ENCODE results near the gene MAPKAPK5. TPM values are rescaled to one million over a fixed set of nuclear protein-coding genes. Genes with fewer than 3 reads are reported as not detected.

The MAPKAPK5 gene
- total and polyA plus RNA-seq, 2 of the 13 experiments (the other 11 are each of a cell fraction or from before 2014, with no cell fraction given): 43.2 to 58.2 TPM

DNA sequence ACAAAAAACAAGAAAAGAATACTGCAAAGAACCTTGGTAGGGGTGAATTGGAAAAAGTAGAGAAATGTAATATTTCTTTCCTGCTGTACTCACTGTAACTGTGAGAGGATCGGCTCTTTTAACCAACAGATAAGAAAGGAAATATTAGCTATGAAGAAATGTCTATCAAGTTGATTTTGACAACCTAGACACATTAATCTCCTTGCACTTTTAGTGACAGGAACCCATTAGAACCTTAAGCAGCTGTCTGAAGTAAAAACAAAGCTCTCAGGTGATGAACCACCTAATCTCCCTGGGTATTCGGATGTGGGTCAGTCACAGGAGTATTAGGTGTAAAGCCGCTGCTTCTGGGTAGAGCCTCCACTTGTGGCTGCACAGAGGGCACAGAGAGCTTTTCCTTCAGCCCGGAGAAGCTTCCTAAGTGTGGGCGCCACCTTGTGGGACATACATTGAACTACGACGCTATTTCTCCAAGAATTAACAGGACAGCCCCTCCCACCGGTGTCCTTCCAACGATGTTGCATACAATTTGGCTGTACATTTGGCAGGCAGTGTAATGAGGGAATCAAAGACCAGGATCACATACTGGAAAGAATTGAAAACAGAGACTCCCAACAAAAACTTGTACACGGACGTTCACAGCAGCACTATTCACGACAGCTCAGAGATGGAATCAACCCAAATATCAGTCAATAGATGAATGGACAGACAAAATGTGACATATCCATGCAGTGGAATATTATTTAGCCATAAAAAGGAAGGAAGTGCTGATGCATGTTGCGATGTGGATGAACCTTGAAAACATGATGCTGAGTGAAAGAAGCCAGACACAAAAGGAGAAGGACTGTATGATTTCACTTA is 28.9 kb upstream of the MAPKAPK5 start (continued):
- TF ChIP-seq, protein P1, sequence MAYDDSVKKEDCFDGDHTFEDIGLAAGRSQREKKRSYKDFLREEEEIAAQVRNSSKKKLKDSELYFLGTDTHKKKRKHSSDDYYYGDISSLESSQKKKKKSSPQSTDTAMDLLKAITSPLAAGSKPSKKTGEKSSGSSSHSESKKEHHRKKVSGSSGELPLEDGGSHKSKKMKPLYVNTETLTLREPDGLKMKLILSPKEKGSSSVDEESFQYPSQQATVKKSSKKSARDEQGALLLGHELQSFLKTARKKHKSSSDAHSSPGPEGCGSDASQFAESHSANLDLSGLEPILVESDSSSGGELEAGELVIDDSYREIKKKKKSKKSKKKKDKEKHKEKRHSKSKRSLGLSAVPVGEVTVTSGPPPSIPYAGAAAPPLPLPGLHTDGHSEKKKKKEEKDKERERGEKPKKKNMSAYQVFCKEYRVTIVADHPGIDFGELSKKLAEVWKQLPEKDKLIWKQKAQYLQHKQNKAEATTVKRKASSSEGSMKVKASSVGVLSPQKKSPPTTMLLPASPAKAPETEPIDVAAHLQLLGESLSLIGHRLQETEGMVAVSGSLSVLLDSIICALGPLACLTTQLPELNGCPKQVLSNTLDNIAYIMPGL (CRISPR knock-in tag; IDR thresholded peaks at IDR 0.05; ENCODE audit: borderline replicate concordance in 1 of 2, low read depth in 1 of 2): peak in 1 of 2 experiments; percentile 48; a peak in 1 of 4 replicates
- TF ChIP-seq, protein P2, sequence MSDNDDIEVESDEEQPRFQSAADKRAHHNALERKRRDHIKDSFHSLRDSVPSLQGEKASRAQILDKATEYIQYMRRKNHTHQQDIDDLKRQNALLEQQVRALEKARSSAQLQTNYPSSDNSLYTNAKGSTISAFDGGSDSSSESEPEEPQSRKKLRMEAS (IDR thresholded peaks at IDR 0.05): no peak
- TF ChIP-seq, protein P3, sequence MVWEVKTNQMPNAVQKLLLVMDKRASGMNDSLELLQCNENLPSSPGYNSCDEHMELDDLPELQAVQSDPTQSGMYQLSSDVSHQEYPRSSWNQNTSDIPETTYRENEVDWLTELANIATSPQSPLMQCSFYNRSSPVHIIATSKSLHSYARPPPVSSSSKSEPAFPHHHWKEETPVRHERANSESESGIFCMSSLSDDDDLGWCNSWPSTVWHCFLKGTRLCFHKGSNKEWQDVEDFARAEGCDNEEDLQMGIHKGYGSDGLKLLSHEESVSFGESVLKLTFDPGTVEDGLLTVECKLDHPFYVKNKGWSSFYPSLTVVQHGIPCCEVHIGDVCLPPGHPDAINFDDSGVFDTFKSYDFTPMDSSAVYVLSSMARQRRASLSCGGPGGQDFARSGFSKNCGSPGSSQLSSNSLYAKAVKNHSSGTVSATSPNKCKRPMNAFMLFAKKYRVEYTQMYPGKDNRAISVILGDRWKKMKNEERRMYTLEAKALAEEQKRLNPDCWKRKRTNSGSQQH (CRISPR knock-in tag; IDR thresholded peaks at IDR 0.05; ENCODE audit: low read depth): no peak
- no peak for TF ChIP-seq ZNF430 (CRISPR knock-in tag; IDR thresholded peaks at IDR 0.05)
- peak; percentile 92 for TF ChIP-seq STAG1 (CRISPR knock-in tag; IDR thresholded peaks at IDR 0.05)
- TF ChIP-seq, protein P4, sequence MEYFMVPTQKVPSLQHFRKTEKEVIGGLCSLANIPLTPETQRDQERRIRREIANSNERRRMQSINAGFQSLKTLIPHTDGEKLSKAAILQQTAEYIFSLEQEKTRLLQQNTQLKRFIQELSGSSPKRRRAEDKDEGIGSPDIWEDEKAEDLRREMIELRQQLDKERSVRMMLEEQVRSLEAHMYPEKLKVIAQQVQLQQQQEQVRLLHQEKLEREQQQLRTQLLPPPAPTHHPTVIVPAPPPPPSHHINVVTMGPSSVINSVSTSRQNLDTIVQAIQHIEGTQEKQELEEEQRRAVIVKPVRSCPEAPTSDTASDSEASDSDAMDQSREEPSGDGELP (IDR thresholded peaks at IDR 0.05; ENCODE audit: borderline replicate concordance, low read depth): no peak
- TF ChIP-seq PPARG (CRISPR knock-in tag; conservative IDR thresholded peaks at IDR 0.05): 0 out of 2 replicates have a peak, but pooled peaks have one; percentile 36
- peak; percentile 46; the same call in 1 of the 2 replicates for TF ChIP-seq THAP11 (CRISPR knock-in tag; IDR thresholded peaks at IDR 0.05)
- TF ChIP-seq MTA1 (CRISPR knock-in tag; IDR thresholded peaks at IDR 0.05; ENCODE audit: borderline replicate concordance): no peak
- TF ChIP-seq, protein P5, sequence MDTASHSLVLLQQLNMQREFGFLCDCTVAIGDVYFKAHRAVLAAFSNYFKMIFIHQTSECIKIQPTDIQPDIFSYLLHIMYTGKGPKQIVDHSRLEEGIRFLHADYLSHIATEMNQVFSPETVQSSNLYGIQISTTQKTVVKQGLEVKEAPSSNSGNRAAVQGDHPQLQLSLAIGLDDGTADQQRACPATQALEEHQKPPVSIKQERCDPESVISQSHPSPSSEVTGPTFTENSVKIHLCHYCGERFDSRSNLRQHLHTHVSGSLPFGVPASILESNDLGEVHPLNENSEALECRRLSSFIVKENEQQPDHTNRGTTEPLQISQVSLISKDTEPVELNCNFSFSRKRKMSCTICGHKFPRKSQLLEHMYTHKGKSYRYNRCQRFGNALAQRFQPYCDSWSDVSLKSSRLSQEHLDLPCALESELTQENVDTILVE (CRISPR knock-in tag; IDR thresholded peaks at IDR 0.05): no peak
- TF ChIP-seq ATM (IDR thresholded peaks at IDR 0.05; ENCODE audit: borderline replicate concordance): no peak
- TF ChIP-seq, protein P6, sequence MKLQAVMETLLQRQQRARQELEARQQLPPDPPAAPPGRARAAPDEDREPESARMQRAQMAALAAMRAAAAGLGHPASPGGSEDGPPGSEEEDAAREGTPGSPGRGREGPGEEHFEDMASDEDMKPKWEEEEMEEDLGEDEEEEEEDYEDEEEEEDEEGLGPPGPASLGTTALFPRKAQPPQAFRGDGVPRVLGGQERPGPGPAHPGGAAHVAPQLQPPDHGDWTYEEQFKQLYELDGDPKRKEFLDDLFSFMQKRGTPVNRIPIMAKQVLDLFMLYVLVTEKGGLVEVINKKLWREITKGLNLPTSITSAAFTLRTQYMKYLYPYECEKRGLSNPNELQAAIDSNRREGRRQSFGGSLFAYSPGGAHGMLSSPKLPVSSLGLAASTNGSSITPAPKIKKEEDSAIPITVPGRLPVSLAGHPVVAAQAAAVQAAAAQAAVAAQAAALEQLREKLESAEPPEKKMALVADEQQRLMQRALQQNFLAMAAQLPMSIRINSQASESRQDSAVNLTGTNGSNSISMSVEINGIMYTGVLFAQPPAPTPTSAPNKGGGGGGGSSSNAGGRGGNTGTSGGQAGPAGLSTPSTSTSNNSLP (IDR thresholded peaks at IDR 0.05; ENCODE audit: low read depth, low read length): 0 out of 2 replicates have a peak, but pooled peaks have one; percentile 29
- TF ChIP-seq RCOR2 (CRISPR knock-in tag; IDR thresholded peaks at IDR 0.05): no peak

Data from HepG2 (cell line).